ENCODE results near the gene LRIG2.

GRCh38 chr1:113048064-113048463, 24.9 kb upstream of the LRIG2 start:
- TF ChIP-seq POLR2AphosphoS5 (IDR thresholded peaks at IDR 0.05; ENCODE audit: low read depth, low read length) (no peak), POLR2A (IDR thresholded peaks at IDR 0.05; ENCODE audit: low read depth, low read length) (no peak)
